ENCODE measurements around the gene TEPSIN. TPM values are rescaled to one million over a fixed set of nuclear protein-coding genes. Genes with fewer than 3 reads are reported as not detected.

Gene TEPSIN
- total RNA-seq, 2 experiments from 2014 or later, result 71.1 to 78.8 TPM

DNA sequence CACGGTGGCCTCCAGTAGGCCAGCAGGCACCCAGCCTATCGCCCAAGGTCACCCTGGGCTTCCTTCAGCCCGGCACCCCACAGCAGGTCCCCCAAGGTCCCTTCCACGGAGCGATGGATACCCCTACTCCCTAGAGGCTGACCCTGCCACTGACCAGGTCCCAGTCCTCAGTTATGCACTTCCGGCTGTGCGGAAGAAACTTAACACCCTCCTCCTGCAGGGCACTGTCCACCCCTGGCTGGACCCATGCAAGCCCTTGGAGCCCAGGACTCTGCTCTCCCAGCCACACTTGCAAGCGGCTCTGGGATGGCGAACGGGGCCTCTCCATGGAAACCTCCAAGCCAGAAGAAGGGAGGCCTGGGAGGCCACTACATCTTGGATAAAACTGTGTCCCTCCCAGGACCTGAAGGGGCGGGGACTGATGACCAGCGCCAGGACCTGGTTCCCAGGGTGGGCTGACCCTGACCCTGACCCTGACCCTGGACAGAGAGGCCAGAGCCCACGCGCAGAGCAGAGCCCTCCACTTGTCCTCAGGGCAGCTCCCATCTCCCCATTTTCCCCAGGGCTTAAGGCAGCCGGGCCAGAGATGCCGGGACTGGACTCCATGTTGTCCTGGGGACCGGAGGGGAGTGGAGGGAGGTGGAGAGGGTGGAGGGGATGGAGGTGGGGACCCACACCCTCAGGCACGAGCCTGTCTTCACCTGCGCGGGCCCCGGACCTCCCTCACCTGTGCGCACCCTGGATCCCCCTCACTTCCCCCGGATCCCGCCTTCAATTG, 16.8 kb downstream of the TEPSIN start:
- Mint-ChIP-seq H3K36me3 (no peaks in the 10 kb centered on the region), H3K27ac (no peak overlapping the region), H3K4me3 (peak overlapping the region; percentile 75), H3K4me1 (peaks cover 11% of the 10 kb centered on the region), H3K9me3 (no peaks in the 10 kb centered on the region), H3K27me3 (peaks cover 3% of the 10 kb centered on the region)
- ATAC-seq (ENCODE audit: low read depth) (no peak), DNase-seq (no peak)
- POLR2A ChIA-PET, result interaction anchor here (1.0 to 1.3 kb wide), 6 partner anchors 10 to 291 kb away, joined by 3 to 26 read pairs (median 4); partner anchors contain the start of genes ACTG1, BAIAP2, NDUFAF8 and TEPSIN

DNA sequence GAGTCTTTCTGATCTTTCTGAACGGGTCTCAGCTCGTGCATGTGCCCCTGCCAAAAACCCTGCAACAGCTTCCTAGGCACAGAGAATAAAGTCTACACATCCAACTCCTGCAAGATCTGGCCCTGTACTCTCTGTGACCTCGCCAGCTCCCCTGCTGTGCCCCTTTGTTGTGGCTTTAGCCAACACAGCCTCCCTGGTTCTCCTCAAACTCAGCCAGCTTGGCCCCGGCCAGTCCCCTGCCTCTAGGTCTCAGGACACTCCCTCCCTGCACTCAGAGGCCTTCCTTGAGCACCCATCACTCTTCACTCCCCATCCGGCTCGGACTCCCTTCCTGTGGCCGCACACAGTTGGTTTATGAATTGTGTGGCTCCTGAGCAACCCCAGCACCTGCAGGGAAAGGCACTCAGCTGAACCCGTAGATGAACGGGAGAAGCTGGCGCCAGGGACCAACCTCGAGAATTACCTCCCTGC, 17.4 kb downstream of the TEPSIN start:
- H3K27me3 Mint-ChIP-seq, result peaks cover 3% of the 10 kb centered on the region
- peak overlapping the region; percentile 75 for H3K4me3 Mint-ChIP-seq
- H3K4me1 Mint-ChIP-seq, result peaks cover 11% of the 10 kb centered on the region
- H3K9me3 Mint-ChIP-seq, result no peaks in the 10 kb centered on the region
- no peak overlapping the region for H3K27ac Mint-ChIP-seq
- POLR2A ChIA-PET, result interaction anchor here (1.1 kb wide), 1 partner anchor 17 kb away, joined by 4 read pairs; the partner anchor contains the start of genes NDUFAF8 and TEPSIN
- no peak for DNase-seq
- no peaks in the 10 kb centered on the region for H3K36me3 Mint-ChIP-seq
- no peak for ATAC-seq (ENCODE audit: low read depth)

DNA sequence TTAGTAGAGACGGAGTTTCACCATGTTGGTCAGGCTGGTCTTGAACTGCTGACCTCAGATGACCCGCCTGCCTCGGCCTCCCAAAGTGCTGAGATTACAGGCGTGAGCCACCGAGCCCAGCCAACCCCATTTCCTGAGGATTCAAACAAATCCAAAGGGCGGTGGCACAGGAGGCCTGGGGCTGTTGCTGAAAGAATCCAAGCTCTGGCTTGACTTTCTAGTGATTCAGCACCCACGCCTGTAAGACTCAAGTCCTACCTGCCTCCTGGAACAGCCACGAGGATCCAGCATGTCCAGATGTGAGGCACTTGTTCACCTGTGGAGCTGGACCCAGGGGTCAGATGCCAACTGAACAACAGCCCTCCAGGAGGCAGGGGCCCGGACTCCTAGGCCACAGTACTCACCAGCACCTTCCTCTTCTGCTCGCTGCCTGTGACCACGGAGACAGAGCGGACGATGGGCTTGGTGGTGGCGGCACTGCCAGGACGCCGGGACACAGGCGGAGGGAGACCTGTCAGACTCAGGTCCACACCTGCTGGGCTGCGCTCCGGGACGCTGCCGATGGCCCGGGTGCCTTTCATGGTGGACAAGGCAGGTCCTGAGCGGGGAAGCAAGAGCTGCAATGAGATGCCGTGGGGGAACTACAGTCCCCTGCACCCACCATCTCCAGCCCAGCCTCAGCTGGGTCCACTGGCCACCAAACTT, 19.2 kb downstream of the TEPSIN start:
- peaks cover 3% of the 10 kb centered on the region for H3K27me3 Mint-ChIP-seq

DNA sequence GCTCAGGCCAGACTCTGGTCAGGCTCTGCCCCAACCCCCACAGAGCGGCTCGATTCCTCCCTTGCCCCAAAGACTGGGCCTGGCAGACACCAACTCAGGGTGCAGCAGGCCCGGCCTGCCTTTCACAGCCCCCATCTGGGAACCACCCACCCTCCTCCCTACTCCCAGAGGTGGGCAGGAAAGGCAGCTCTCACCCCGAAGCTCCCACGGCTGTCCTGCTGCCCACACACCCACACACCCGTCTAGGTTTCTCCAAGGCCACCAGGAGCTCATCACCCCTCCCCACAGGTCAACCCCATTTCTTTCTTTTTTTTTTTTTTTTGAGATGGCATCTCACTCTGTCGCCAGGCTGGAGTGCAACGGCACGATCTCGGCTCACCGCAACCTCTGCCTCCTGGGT, 19.9 kb downstream of the TEPSIN start:
- Mint-ChIP-seq H3K27ac (no peak overlapping the region), H3K9me3 (no peaks in the 10 kb centered on the region), H3K4me3 (no peak overlapping the region), H3K36me3 (no peaks in the 10 kb centered on the region), H3K4me1 (peaks cover 11% of the 10 kb centered on the region), H3K27me3 (peaks cover 3% of the 10 kb centered on the region)
- ATAC-seq (ENCODE audit: low read depth) (no peak), DNase-seq (no peak)
- POLR2A ChIA-PET, result no interaction called here

More for the DNA sequence above, 19.2 kb downstream of the TEPSIN start:
- no peaks in the 10 kb centered on the region for H3K9me3 Mint-ChIP-seq
- no peak overlapping the region for H3K27ac Mint-ChIP-seq
- peaks cover 11% of the 10 kb centered on the region for H3K4me1 Mint-ChIP-seq
- no peak for DNase-seq
- no peak for ATAC-seq (ENCODE audit: low read depth)
- H3K4me3 Mint-ChIP-seq, result no peak overlapping the region
- no peaks in the 10 kb centered on the region for H3K36me3 Mint-ChIP-seq
- POLR2A ChIA-PET, result no interaction called here

DNA sequence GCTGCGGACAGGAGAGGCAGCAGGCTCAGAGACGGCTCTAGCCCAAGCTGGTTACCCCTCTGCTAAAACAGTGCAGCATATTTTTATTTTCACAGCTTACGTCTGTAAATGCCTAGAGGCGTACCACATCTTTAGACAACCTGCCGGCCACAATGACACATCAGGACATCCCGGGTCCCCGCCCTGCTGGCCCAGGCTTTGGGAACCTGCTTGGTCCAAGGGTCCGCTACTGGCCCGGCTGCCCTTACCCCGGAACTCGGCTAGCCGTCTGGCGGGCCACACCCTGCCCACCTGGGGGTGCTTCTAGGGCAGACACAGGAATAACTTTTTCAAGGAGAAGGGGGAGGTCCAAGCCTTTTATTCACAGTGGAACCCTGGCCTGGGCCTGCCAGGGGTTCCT, 20.4 kb downstream of the TEPSIN start:
- DNase-seq, result no peak
- no peak overlapping the region for H3K4me3 Mint-ChIP-seq

DNA sequence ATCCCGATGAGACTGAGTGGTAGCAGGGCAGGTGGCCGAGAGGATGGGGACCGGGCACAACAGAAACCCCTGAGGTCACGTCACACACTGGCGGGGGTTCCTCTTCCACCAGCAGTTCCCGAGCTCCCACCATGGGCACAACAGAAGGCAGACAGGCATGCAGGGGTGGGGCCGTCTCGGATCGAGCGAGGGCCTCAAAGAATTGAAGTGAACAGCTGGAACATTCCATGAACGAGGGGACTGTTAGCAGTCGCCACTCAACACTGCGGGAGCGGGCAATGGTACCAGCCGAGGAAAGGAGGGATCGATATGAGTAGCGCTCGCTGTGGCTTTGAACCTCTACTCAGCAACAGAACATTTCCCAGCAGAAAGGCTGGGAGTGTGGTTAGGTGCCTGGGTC, 21.4 kb downstream of the TEPSIN start:
- peaks cover 6% of the 10 kb centered on the region for H3K4me1 Mint-ChIP-seq
- POLR2A ChIA-PET, result no interaction called here
- H3K9me3 Mint-ChIP-seq, result no peaks in the 10 kb centered on the region
- H3K27me3 Mint-ChIP-seq, result no peaks in the 10 kb centered on the region
- no peaks in the 10 kb centered on the region for H3K36me3 Mint-ChIP-seq
- H3K27ac Mint-ChIP-seq, result no peak overlapping the region
- ATAC-seq (ENCODE audit: low read depth) (no peak), DNase-seq (no peak)
- no peak overlapping the region for H3K4me3 Mint-ChIP-seq

More for the DNA sequence above, 20.4 kb downstream of the TEPSIN start:
- Mint-ChIP-seq H3K36me3 (no peaks in the 10 kb centered on the region), H3K9me3 (no peaks in the 10 kb centered on the region), H3K27ac (no peak overlapping the region), H3K4me1 (peaks cover 7% of the 10 kb centered on the region), H3K27me3 (no peaks in the 10 kb centered on the region)
- ATAC-seq (ENCODE audit: low read depth), result no peak
- POLR2A ChIA-PET, result no interaction called here

DNA sequence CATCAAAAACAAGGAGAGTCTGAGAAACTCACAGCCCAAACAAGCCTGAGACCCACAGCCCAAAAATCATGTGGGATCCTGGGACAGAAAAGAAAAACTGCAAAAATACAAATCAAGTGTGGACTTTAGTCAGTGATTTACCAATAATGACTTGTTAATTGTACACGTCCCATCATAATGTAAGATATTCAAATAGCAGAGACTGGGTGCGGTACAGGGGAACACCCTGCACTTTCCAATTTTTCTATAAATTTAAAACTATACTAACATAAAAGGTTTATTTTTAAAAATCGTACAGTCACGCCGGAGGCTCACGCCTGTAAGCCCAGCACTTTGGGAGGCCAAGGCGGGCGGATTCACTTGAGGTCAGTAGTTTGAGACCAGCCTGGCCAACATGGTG, 24.9 kb downstream of the TEPSIN start:
- Mint-ChIP-seq H3K27ac (no peak overlapping the region), H3K27me3 (no peaks in the 10 kb centered on the region), H3K9me3 (no peaks in the 10 kb centered on the region), H3K4me1 (no peaks in the 10 kb centered on the region), H3K4me3 (no peak overlapping the region), H3K36me3 (no peaks in the 10 kb centered on the region)
- DNase-seq, result no peak
- ATAC-seq (ENCODE audit: low read depth), result no peak
- POLR2A ChIA-PET, result no interaction called here

DNA sequence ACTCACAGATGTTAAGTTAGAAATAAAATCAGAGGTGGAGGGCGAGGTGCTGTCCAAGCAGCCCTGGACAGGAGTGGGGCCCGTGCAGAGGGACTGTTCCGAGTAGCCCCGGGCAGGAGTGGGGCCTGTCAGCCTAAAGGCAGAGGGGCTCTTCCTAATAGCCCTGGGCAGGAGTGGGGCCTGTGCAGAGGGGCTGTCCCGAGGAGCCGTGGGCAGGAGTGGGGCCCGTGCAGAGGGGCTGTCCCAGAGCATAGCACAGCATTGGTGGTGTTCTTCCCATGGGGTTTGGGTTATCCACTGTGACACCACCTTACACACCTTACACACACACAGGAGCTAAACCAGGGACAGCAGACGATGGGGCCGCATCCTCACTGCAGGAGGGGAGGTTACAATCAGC, 26.5 kb downstream of the TEPSIN start:
- POLR2A ChIA-PET, result no interaction called here
- Mint-ChIP-seq H3K4me3 (no peak overlapping the region), H3K36me3 (peaks cover 2% of the 10 kb centered on the region), H3K9me3 (peaks cover 1% of the 10 kb centered on the region), H3K27ac (no peak overlapping the region), H3K4me1 (no peaks in the 10 kb centered on the region), H3K27me3 (no peaks in the 10 kb centered on the region)
- ATAC-seq (ENCODE audit: low read depth) (no peak), DNase-seq (no peak)

DNA sequence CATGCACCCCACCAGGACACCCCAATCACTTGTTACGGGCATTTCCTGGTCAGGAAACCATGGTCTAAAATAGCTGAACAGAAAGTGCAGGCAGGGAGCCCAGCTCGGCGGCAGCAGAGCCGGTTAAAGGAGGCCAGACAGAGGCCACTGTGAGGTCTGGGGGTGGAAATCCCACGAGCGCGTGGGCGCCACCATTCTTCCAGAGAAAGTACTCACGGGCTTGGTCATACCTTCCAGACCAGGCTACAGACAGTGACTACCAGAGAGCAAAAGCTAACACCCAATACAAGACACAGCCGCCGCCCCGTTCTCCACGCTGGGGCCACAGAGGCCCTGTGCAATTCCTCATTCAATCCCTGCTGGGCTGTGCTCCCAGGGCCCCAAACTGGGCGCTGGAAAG, 28.0 kb downstream of the TEPSIN start:
- POLR2A ChIA-PET, result interaction anchor here (0.5 kb wide), 1 partner anchor 792 kb away, joined by 3 read pairs; no protein-coding TSS in a partner anchor
- no peak for DNase-seq
- Mint-ChIP-seq H3K4me1 (no peaks in the 10 kb centered on the region), H3K27ac (no peak overlapping the region), H3K27me3 (no peaks in the 10 kb centered on the region), H3K36me3 (peaks cover 2% of the 10 kb centered on the region), H3K9me3 (peaks cover 1% of the 10 kb centered on the region), H3K4me3 (no peak overlapping the region)
- no peak for ATAC-seq (ENCODE audit: low read depth)

DNA sequence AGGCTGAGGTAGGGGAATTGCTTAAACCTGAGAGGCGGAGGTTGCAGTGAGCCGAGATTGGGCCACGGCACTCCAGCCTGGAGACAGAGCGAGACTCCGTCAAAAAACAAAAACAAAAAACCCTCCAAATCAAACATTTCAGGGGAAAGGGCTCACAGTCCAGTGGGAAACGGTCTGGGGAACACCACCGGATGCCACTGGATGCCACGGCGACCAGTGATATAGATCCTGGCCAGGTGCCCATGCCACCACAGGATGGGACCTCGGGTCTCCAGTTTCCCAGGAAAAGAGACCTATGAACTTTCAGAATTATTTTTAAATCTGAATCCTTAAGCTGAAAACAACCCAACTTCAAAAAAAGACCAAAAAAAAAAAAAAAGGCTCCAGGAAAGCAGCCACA, 28.4 kb downstream of the TEPSIN start:
- POLR2A ChIA-PET, result no interaction called here
- Mint-ChIP-seq H3K9me3 (peaks cover 1% of the 10 kb centered on the region), H3K4me3 (no peak overlapping the region), H3K27me3 (no peaks in the 10 kb centered on the region), H3K36me3 (peaks cover 2% of the 10 kb centered on the region), H3K27ac (no peak overlapping the region), H3K4me1 (no peaks in the 10 kb centered on the region)
- ATAC-seq (ENCODE audit: low read depth) (no peak), DNase-seq (no peak)

DNA sequence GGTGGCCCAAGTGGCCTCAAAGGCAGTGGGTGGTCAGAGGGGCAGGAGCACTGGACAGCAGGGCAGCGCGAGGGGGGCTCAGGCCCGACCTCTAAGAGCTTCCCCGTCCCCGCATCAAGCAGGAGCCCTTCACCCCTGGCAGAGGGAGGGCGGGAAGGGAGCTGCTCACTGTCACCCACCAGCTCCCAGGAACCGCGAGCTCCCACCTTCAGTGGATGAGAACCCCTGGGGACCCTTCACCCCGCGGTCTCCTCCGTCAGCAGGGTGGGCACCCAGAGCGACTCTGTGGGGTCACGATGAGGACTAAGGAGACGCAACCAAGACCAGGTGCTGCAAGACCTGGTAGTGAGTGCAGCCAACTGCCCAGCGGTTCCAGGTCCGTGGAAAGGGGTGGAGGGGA, 29.7 kb downstream of the TEPSIN start:
- H3K9me3 Mint-ChIP-seq, result peaks cover 1% of the 10 kb centered on the region

DNA sequence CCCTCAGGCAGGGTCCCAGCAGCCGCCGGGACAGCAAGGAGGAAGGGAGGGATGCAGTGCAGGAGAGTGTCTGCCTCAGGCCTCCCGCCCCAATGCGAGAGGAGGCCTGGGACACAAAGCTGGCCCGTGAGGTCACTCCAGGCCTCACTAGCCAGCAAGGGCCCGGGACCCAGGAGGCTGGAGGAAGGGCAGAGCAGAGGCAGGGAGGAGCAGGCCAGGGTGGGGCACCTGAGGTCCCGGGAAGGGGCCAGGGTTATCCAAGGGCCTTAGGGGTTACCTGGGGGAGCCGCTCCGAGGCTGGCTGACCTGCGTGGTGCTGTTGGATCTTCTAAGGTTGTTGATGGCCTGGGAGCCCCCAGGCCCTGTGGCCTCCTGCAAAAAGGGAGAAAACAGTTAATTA, 30.2 kb downstream of the TEPSIN start:
- H3K36me3 Mint-ChIP-seq, result peaks cover 2% of the 10 kb centered on the region
- no peak for DNase-seq
- H3K27ac Mint-ChIP-seq, result no peak overlapping the region
- H3K4me1 Mint-ChIP-seq, result no peaks in the 10 kb centered on the region
- peaks cover 1% of the 10 kb centered on the region for H3K9me3 Mint-ChIP-seq
- ATAC-seq (ENCODE audit: low read depth), result no peak
- no peak overlapping the region for H3K4me3 Mint-ChIP-seq
- POLR2A ChIA-PET, result interaction anchor here (0.6 kb wide), 1 partner anchor 338 kb away, joined by 4 read pairs; no protein-coding TSS in a partner anchor
- no peaks in the 10 kb centered on the region for H3K27me3 Mint-ChIP-seq

More for the DNA sequence above, 29.7 kb downstream of the TEPSIN start:
- Mint-ChIP-seq H3K27me3 (no peaks in the 10 kb centered on the region), H3K36me3 (peaks cover 2% of the 10 kb centered on the region), H3K4me3 (no peak overlapping the region), H3K27ac (no peak overlapping the region), H3K4me1 (no peaks in the 10 kb centered on the region)
- DNase-seq (no peak), ATAC-seq (ENCODE audit: low read depth) (no peak)
- POLR2A ChIA-PET, result interaction anchor here (0.6 kb wide), 1 partner anchor 337 kb away, joined by 4 read pairs; no protein-coding TSS in a partner anchor

DNA sequence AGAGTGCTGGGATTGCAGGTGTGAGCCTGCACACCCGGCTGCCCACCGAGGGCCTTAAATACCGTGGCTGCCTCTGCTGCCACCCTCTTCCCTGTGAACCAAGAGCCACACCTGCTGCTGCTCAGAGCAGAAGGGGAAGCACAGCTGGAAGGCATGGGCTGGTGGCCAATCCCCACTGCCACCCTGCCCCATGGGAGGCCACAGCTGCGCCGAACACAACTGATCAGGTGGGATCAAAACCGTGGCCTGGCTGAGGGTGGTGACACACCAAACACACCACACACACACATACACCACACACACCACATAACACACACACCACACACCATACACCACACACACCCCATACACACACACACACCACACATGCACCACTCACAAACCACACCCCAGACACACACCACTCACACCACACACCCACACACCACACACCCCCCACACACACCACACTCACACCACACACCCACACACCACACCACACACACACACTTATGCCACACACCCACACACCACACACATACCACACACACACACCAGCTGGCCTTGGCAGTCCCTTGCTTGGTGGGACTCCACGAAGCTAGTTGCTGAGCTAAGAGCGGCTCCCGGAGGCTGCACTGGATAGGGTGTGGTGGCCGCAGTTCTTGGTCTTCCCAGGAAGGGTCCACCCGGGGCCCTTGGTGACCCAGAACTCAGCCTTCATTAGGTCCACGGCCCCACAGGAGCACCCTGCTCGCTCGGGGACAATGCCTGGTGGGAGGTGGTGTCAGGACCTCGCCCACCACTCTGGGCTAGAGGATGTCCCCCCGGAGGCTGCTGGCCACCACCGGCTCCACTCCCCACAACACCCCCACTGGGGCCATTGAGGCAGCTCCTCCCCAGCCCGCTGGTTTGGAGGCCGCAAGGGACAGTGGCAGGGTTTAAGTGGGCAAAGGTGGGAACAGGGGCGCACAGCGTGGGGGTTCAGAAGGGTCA, 31.0 kb downstream of the TEPSIN start:
- Mint-ChIP-seq H3K4me1 (no peaks in the 10 kb centered on the region), H3K36me3 (peaks cover 2% of the 10 kb centered on the region), H3K27me3 (no peaks in the 10 kb centered on the region), H3K9me3 (peaks cover 1% of the 10 kb centered on the region), H3K27ac (peak overlapping the region; percentile 79), H3K4me3 (no peak overlapping the region)
- DNase-seq (no peak), ATAC-seq (ENCODE audit: low read depth) (peak; percentile 17)
- POLR2A ChIA-PET, result no interaction called here

Data from activated naive CD8-positive, alpha-beta T cell treated with anti-CD3 and anti-CD28 coated beads, Interleukin-2, amount 10 ng/mL, durations not matched to agents 7 days and 5 days (primary cell).